Sigmoid colon (tissue), 4 donors: ENCODE results near the gene PRSS22.

Experiments used
- CTCF ChIP-seq, 4 experiments: fragments of 450-650 bp in 3 of 4; fragments of 200-600 bp in 1 of 4; IDR thresholded peaks; one replicate each; pipeline ENCODE4 v1.5.1; 2016 to 2019; ENCODE audit warnings: antibody characterized with exemption in 4 of 4, mild to moderate bottlenecking in 3 of 4, moderate library complexity in 2 of 4
- EP300 ChIP-seq, 4 donors: sonication (generic); formaldehyde crosslinking; IDR thresholded peaks; one replicate each; pipeline ENCODE4 v1.6.1; 2017; ENCODE audit warnings: antibody characterized with exemption in 4 of 4
- POLR2A ChIP-seq, 2 donors: fragments of 450-650 bp; IDR thresholded peaks; one replicate each; pipeline ENCODE4 v1.6.1; 2016; ENCODE audit warnings: antibody characterized with exemption in 2 of 2, mild to moderate bottlenecking in 2 of 2, moderate library complexity in 2 of 2
- POLR2AphosphoS5 ChIP-seq, 4 donors: sonication (generic); formaldehyde crosslinking; IDR thresholded peaks; one replicate each; pipeline ENCODE4 v1.6.1; 2017; ENCODE audit warnings: antibody characterized with exemption in 4 of 4

- peak in 1 of 4 donors; percentile 7 for TF ChIP-seq EP300 (IDR thresholded peaks at IDR 0.05)
- peak; percentile 41 to 55 for TF ChIP-seq POLR2A (IDR thresholded peaks at IDR 0.05)
- peak; percentile 90 to 97 (median 95) for TF ChIP-seq CTCF (IDR thresholded peaks at IDR 0.05)
- TF ChIP-seq POLR2AphosphoS5 (IDR thresholded peaks at IDR 0.05), result peak; percentile 54 to 82 (median 70)
These were observed 10.2 kb upstream of the PRSS22 start for GRCh38 chr16:2867987-2868789.
